Measurements from ENCODE around the gene CMTM4.

CMTM4 gene

GRCh38 chr16:66566051-66566901, 130.3 kb downstream of the CMTM4 start, which contains the start of gene CMTM1:
Gene CMTM1, plus strand, starts transcription at chr16:66566439. Its CDS starts 75 bp downstream, at chr16:66566514.
- no peak for DNase-seq (ENCODE audit: low read depth in 2 of 2)
